H9 (cell line): Measurements from ENCODE around the gene NKD2. TPM values are rescaled to one million over a fixed set of nuclear protein-coding genes. Genes with fewer than 3 reads are reported as not detected.

Source experiments
- DNase-seq: peaks from one replicate; pipeline ENCODE4 v3.0.0-alpha.2; 2017
- H2AFZ ChIP-seq: one replicate; pipeline ENCODE4 v1.6.1; 2013; ENCODE audit warnings: mild to moderate bottlenecking, low read length, control low read depth, moderate library complexity
- H2AK5ac ChIP-seq: 2 replicates; pipeline ENCODE4 v1.6.1; 2013; ENCODE audit warnings: low read length, control low read depth, mixed read lengths; ENCODE audit not compliant: insufficient read length
- H2BK120ac ChIP-seq: one replicate; pipeline ENCODE4 v1.6.1; 2013; ENCODE audit warnings: low read depth, mild to moderate bottlenecking, low read length, control low read depth, inconsistent platforms; ENCODE audit not compliant: poor library complexity, severe bottlenecking
- H2BK12ac ChIP-seq: 2 replicates; pipeline ENCODE4 v1.6.1; 2013; ENCODE audit warnings: low read length, control low read depth, mixed read lengths, low read depth; ENCODE audit not compliant: insufficient read length
- H2BK15ac ChIP-seq: 2 replicates; pipeline ENCODE4 v1.6.1; 2013; ENCODE audit warnings: low read depth, low read length, control low read depth
- H2BK20ac ChIP-seq: one replicate; pipeline ENCODE4 v1.6.1; 2013; ENCODE audit warnings: low read depth, mild to moderate bottlenecking, low read length, control low read depth, inconsistent platforms; ENCODE audit not compliant: poor library complexity, severe bottlenecking
- H2BK5ac ChIP-seq: 2 replicates; pipeline ENCODE4 v1.6.1; 2013; ENCODE audit warnings: low read length, control low read depth, mixed read lengths; ENCODE audit not compliant: insufficient read length
- H3K14ac ChIP-seq: 2 replicates; pipeline ENCODE4 v1.6.1; 2013; ENCODE audit warnings: low read length, control low read depth; ENCODE audit not compliant: insufficient read depth
- H3K18ac ChIP-seq: 2 replicates; pipeline ENCODE4 v1.6.1; 2013; ENCODE audit warnings: low read depth, mild to moderate bottlenecking, mixed read lengths, low read length, control low read depth; ENCODE audit not compliant: insufficient read length
- H3K23ac ChIP-seq: 2 replicates; pipeline ENCODE4 v1.6.1; 2013; ENCODE audit warnings: low read length, control low read depth, mixed read lengths, low read depth; ENCODE audit not compliant: insufficient read length
- H3K23me2 ChIP-seq: 2 replicates; pipeline ENCODE4 v1.6.1; 2013; ENCODE audit warnings: low read depth, mild to moderate bottlenecking, mixed read lengths, low read length, control low read depth; ENCODE audit not compliant: insufficient read length, poor library complexity, severe bottlenecking
- H3K27ac ChIP-seq: 2 replicates; pipeline ENCODE4 v1.5.1; 2013; ENCODE audit warnings: low read length, control low read depth, mixed read lengths, low read depth; ENCODE audit not compliant: insufficient read length
- H3K27me3 ChIP-seq: 2 replicates; pipeline ENCODE4 v1.6.1; 2013; ENCODE audit warnings: low read length, control low read depth, inconsistent platforms; ENCODE audit not compliant: insufficient read depth
- H3K4ac ChIP-seq: 2 replicates; pipeline ENCODE4 v1.6.1; 2013; ENCODE audit warnings: low read depth, mild to moderate bottlenecking, control low read depth, inconsistent platforms, low read length, moderate library complexity
- H3K4me1 ChIP-seq: 2 replicates; pipeline ENCODE4 v1.6.1; 2013; ENCODE audit warnings: low read length, control low read depth, inconsistent platforms; ENCODE audit not compliant: insufficient read depth
- H3K4me2 ChIP-seq: 2 replicates; pipeline ENCODE4 v1.6.1; 2013; ENCODE audit warnings: low read length, control low read depth, mixed read lengths; ENCODE audit not compliant: insufficient read length, insufficient read depth
- H3K56ac ChIP-seq: 2 replicates; pipeline ENCODE4 v1.6.1; 2013; ENCODE audit warnings: low read depth, mild to moderate bottlenecking, mixed read lengths, low read length, control low read depth; ENCODE audit not compliant: insufficient read length
- H3K79me1 ChIP-seq: 2 replicates; pipeline ENCODE4 v1.6.1; 2013; ENCODE audit warnings: low read depth, mild to moderate bottlenecking, moderate library complexity, low read length, control low read depth, inconsistent platforms; ENCODE audit not compliant: insufficient read depth, poor library complexity, severe bottlenecking
- H3K79me2 ChIP-seq: 2 replicates; pipeline ENCODE4 v1.6.1; 2013; ENCODE audit warnings: low read length, control low read depth, inconsistent platforms; ENCODE audit not compliant: insufficient read depth
- H3K9ac ChIP-seq: 2 replicates; pipeline ENCODE4 v1.6.1; 2013; ENCODE audit warnings: low read length, control low read depth, mixed read lengths; ENCODE audit not compliant: insufficient read length; ENCODE audit errors: extremely low read depth
- H3K9me3 ChIP-seq: one replicate; pipeline ENCODE4 v1.6.1; 2013; ENCODE audit warnings: low read depth, low read length, inconsistent platforms; ENCODE audit not compliant: control insufficient read depth
- H3T11ph ChIP-seq: one replicate; pipeline ENCODE4 v1.6.1; 2013; ENCODE audit warnings: mild to moderate bottlenecking, low read length, control low read depth, inconsistent platforms
- H4K20me1 ChIP-seq: one replicate; pipeline ENCODE4 v1.6.1; 2013; ENCODE audit not compliant: control insufficient read depth, insufficient read length, insufficient read depth
- H4K5ac ChIP-seq: 2 replicates; pipeline ENCODE4 v1.6.1; 2013; ENCODE audit warnings: low read depth, mild to moderate bottlenecking, mixed read lengths, low read length, control low read depth; ENCODE audit not compliant: insufficient read length
- H4K8ac ChIP-seq: replicated peaks from 2 replicates; pipeline ENCODE4 v1.6.1; 2013; ENCODE audit warnings: low read length, control low read depth, mixed read lengths, low read depth; ENCODE audit not compliant: insufficient read length
- H4K91ac ChIP-seq: 2 replicates; pipeline ENCODE4 v1.6.1; 2013; ENCODE audit warnings: low read depth, mild to moderate bottlenecking, moderate library complexity, mixed read lengths, low read length, control low read depth; ENCODE audit not compliant: insufficient read length
- H3K27ac Mint-ChIP-seq, 3 experiments: 2 replicates in 2 of 3; 3 replicates in 1 of 3; pipeline ENCODE4 v1.8.0; 2020 to 2021; ENCODE audit warnings: mixed read lengths in 3 of 3, mild to moderate bottlenecking in 1 of 3, moderate library complexity in 1 of 3
- H3K27me3 Mint-ChIP-seq: 2 replicates; pipeline ENCODE4 v1.8.0; 2021; ENCODE audit warnings: low read depth, mild to moderate bottlenecking, moderate library complexity, mixed read lengths
- H3K36me3 Mint-ChIP-seq, 3 experiments: 2 replicates in 2 of 3; 3 replicates in 1 of 3; pipeline ENCODE4 v1.8.0; 2020 to 2021; ENCODE audit warnings: low read depth in 3 of 3, mixed read lengths in 3 of 3; ENCODE audit not compliant: insufficient read depth in 1 of 3
- H3K4me1 Mint-ChIP-seq, 2 experiments: 2 replicates each; pipeline ENCODE4 v1.8.0; 2020; ENCODE audit warnings: mixed read lengths in 2 of 2
- H3K4me3 Mint-ChIP-seq, 2 experiments: 2 replicates in 1 of 2; 3 replicates in 1 of 2; pipeline ENCODE4 v1.8.0; 2020 to 2021; ENCODE audit warnings: mild to moderate bottlenecking in 2 of 2, mixed read lengths in 2 of 2, moderate library complexity in 1 of 2
- H3K9me3 Mint-ChIP-seq, 2 experiments: 2 replicates in 1 of 2; 3 replicates in 1 of 2; pipeline ENCODE4 v1.8.0; 2020; ENCODE audit warnings: mild to moderate bottlenecking in 2 of 2, mixed read lengths in 2 of 2, moderate library complexity in 1 of 2
- CTCF ChIP-seq: fragments of 200-600 bp; sonication (generic); conservative IDR thresholded peaks from 3 replicates; pipeline ENCODE4 v1.8.0; 2021; ENCODE audit warnings: antibody characterized with exemption, mild to moderate bottlenecking
- WGBS: extraction: QIAGEN DNeasy Blood & Tissue Kit; methylation state at CpG from one replicate; pipeline ENCODE4 v1.1.7; 2013; ENCODE audit warnings: missing lambda C conversion rate, low lambda C conversion rate, mixed read lengths; ENCODE audit not compliant: insufficient read length; ENCODE audit errors: extremely low coverage; 5-methylcytosine and 5-hydroxymethylcytosine counted together
- total RNA-seq: library from RNA; stranded (reverse); gene quantifications from 2 replicates; pipeline ENCODE4 v1.2.1, GENCODE V29; 2021

Gene NKD2
- total RNA-seq, 1 experiment from 2014 or later: 7.3 TPM

- no peaks in the 10 kb centered on the region for H3K79me1 ChIP-seq
- H3K36me3 Mint-ChIP-seq: peaks cover 7 to 50% (median 22%) of the 10 kb centered on the region in 3 experiments; a peak in 6 of 7 replicates
- no peaks in the 10 kb centered on the region for H3K79me2 ChIP-seq
- no peak overlapping the region for H3K27ac ChIP-seq
- no peaks in the 10 kb centered on the region for H3K23me2 ChIP-seq
- H2BK20ac ChIP-seq: no peak overlapping the region
- H2AK5ac ChIP-seq: no peak overlapping the region
- no peak overlapping the region for H3K9ac ChIP-seq
- no peaks in the 10 kb centered on the region for H3K9me3 ChIP-seq
- no peaks in the 10 kb centered on the region for H3K27me3 ChIP-seq
- H3K27me3 Mint-ChIP-seq: no peaks in the 10 kb centered on the region
- no CpG with 5 or more reads among the region's 25 CpGs for WGBS
- no peak overlapping the region for H3K18ac ChIP-seq
- no peak overlapping the region for H2BK5ac ChIP-seq
- H3K14ac ChIP-seq: no peak overlapping the region
- no peak overlapping the region for H3K4ac ChIP-seq
- H4K5ac ChIP-seq: no peak overlapping the region
- H3T11ph ChIP-seq: no peak overlapping the region
- no peak overlapping the region for H3K4me2 ChIP-seq
- no peak for DNase-seq
- no peak overlapping the region for H3K4me3 Mint-ChIP-seq
- no peak overlapping the region for H2BK12ac ChIP-seq
- H3K56ac ChIP-seq: no peak overlapping the region
- H3K23ac ChIP-seq: no peak overlapping the region
- no peaks in the 10 kb centered on the region for H3K4me1 ChIP-seq
- no peak for TF ChIP-seq CTCF
- no peaks in the 10 kb centered on the region for H3K4me1 Mint-ChIP-seq
- no peak overlapping the region for H4K91ac ChIP-seq
- no peaks in the 10 kb centered on the region for H3K9me3 Mint-ChIP-seq
- H2AFZ ChIP-seq: no peak overlapping the region
- no peak overlapping the region for H2BK15ac ChIP-seq
- no peaks in the 10 kb centered on the region for H4K20me1 ChIP-seq
- no peak overlapping the region for H2BK120ac ChIP-seq
- peak overlapping the region in 1 of 3 experiments; percentile 49; a peak in 1 of 7 replicates for H3K27ac Mint-ChIP-seq
- H4K8ac ChIP-seq: no peak overlapping the region
Measured at GRCh38 chr5:1087428-1087827, 78.8 kb downstream of the NKD2 start.
